TTC549 (cell line): ENCODE measurements around the gene MVK.

Experiments used
- FAIRE-seq: peaks from 2 replicates; lab custom pipeline; 2012; peaks lifted over from hg19 to GRCh38; lab: Jason Lieb, UNC

The MVK gene

GRCh38 chr12:109573029-109573913 lies at the start of gene MVK, which contains the start of gene MMAB:
Gene MVK, plus strand, starts transcription at chr12:109573794. Its CDS starts 1,029 bp downstream, at chr12:109574823.
Gene MMAB, minus strand, starts transcription at chr12:109573504. Its CDS starts 24 bp downstream, at chr12:109573480.
- FAIRE-seq = peak; percentile 87

DNA sequence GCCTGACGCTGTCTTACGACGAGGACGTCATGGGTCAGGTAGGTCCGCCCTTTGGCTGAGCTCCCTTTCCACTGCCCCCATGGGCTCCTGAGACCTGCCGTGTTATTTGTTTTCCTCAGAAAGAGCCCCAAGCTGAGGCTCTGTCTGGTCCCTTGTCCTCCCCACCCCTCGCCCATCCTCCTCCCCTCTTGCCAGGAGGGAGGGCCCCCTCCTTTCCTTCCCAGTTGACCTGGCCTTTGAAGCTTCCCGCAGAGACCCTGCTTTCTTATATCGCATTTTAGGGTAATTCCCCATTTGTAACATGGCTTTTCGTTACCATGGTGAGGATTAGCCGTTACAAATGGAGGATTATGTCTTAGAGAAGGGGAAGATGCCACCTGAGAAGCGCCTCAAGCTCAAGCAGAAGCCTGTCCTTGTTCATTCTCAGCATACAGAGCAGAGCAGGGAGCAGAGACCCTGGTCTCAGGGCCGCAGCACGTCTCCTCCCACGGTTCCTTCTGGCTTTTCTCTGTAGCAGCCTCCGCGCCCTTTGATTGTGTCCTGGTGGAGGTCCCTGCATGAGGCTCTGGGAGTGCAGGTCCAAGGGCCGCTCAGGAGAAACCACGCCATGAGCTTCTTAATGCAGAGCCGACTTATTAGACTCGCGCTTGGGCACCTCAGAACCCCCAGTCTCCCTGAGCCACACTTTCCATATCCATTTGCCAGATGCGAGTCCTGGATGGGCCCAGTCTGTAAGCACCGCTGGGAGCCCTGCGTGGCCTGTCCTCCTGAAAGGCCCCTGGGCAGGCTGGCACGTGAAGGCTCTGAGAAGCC lies 48.9 kb upstream of the MVK start:
- no peak for FAIRE-seq

DNA sequence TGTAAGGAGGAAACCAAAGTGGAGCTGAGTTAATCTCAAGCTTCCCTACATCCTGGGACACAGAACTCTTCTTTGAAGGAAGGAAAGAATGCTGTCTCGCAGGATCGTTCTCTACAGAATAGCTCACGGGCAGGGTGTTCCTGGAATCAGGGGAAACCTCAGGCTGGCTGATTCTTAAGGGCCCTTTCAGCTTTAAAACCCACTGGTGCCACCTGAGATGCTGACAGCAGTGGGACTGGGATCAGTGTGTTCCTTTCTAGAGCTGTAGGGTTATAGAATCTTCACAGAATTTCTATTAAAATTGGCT lies 48.4 kb upstream of the MVK start:
- FAIRE-seq = no peak

GRCh38 chr12:109527489-109528123 lies 46.0 kb upstream of the MVK start:
- FAIRE-seq = no peak

DNA sequence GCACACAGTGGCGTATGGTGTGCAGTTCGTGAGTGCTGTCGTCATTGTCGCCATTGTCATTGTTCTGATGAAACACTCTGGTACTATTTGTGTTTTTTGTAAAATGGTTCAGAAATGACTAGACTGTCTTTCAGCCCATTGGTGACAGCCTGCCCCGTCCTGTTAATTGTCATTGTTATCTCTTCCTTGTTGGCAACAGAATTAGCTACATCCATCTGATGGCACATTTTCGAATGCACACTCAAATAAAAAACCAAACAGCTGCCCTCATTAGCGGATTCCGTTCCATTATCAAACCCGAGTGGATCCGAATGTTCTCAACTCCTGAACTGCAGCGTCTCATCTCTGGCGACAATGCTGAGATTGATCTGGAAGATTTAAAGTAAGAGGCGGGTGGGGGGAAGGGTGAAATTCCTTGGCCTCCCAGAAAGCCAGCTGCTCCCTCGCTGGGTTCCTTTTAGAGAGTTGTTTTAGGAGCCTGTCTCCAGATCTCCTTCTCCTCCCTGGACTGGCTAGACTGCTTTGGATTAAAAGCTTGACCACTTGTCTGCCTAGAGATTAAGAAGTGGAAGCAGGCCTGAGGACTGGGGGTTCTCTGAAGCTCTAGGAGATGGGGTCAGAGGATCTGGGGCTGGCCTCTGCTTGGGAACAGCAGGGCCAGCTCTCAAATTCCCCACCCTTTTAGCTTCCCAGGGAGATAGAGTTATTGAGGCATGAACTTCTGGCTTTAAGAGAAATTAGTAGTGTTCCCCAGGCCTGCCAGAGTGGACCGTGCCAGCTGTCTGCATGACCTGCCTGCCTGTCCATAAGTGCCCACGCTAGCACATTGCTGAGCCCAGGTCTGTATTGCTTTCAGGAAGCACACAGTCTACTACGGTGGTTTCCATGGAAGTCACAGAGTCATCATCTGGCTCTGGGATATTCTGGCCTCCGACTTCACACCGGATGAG lies 43.6 kb upstream of the MVK start:
- no peak for FAIRE-seq

- FAIRE-seq = no peak
Measured at GRCh38 chr12:109531411-109531810, 42.2 kb upstream of the MVK start.

- no peak for FAIRE-seq
Measured at GRCh38 chr12:109532721-109533486, 40.7 kb upstream of the MVK start.

DNA sequence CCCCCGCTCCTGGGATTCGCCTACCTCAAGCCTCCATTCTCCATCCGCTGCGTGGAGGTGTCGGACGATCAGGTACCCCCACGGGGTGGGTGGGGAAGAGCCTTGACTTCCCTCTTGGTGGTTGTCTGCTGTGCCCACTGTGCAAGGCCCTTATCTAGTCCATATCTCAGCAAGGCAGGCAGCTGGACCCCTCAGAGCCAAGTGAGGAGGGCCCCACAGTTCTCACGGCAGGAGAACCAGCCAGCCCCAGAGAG lies 40.2 kb upstream of the MVK start:
- FAIRE-seq = no peak

- FAIRE-seq = no peak
Measured at GRCh38 chr12:109534456-109534855, 39.1 kb upstream of the MVK start.

- no peak for FAIRE-seq
Measured at GRCh38 chr12:109535231-109535862, 38.2 kb upstream of the MVK start.

GRCh38 chr12:109535863-109536250 lies 37.7 kb upstream of the MVK start:
- no peak for FAIRE-seq

DNA sequence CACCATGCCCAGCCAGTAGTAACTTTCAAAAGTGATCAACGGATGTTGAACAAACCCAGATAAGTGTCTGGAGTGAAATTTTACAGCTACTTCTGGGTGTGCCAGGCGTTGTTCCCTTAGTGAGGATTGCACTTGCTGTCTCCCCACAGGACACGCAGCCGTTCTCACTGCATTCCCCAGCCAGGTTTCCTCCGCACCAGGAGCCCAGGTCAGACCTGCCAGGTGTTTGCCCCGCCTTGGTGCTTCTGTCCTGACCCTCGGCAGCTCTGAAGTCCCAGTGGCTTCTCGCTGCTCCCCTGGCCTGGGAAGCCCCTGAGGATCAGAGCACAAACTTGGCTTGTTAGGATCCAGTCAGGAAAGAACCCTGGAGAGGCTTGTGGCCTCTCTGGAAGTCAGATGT lies 36.5 kb upstream of the MVK start:
- FAIRE-seq = no peak

DNA sequence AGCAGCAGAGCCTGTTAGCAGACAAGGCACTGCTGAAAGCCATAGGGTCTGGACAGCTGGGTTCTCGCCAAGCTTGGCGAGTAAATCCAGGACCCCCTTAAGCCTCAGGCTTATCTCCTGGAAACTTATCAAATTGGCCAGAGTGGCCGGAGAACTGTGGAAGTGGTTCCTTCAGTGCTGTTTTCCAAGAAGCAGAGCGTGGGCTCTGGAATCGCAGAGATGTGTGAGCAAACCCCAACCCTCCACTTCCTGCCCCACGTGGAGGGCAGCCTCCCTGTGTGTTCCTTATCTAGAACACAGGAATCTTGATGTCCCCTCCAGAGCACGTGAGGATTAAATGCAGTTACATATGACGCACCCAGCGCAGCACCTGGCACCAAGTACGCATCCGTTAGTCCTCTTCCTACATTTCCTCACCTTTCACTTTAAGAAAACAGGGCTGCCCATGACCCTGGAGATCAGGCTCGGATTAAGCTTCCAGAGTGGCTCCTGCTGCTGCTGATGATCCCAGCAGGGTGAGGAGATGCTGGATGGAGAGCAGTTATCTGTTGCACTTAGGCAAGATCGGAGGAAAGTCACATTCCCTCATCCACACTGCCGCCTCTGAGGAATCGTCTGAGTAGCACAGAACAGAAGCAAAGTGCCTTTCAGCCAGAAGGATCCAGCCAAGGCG lies 35.3 kb upstream of the MVK start:
- FAIRE-seq = no peak

DNA sequence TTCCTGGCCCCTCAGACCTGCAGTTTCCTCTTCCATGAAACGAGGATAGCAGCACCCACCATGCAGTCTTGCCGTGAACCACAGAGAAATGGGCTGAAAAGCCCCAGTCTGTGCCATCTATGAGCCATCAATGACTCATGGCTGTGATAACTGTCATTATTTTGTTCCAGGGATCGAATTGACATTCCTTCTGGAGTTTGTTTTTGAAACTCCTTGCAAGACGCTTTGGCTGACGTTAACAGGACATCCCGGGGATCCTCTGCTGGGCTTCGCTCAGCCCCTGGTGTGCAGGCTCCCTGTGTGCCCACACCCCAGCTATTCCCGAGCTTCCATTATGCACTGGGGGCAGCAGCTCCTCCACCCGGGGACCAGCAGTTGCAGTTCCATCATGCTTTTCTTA lies 34.1 kb upstream of the MVK start:
- FAIRE-seq = no peak

GRCh38 chr12:109540526-109541412 lies 32.8 kb upstream of the MVK start:
- no peak for FAIRE-seq

DNA sequence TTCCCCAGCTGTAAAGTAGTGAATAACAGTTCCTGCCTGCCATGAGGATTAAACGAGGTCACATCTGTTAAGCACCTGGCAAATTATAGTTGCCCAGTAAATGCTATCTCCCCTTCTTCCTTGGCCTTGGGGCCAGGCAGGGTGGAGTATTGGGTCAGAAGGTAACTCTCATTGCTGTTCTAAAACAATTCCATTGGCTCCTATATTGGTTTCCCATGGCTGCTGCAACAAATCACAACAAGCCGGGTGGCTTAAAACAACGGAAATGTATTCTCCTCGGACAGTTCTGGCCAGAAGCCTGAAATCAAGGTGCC lies 32.2 kb upstream of the MVK start:
- FAIRE-seq = no peak

GRCh38 chr12:109542014-109542413 lies 31.6 kb upstream of the MVK start:
- no peak for FAIRE-seq

DNA sequence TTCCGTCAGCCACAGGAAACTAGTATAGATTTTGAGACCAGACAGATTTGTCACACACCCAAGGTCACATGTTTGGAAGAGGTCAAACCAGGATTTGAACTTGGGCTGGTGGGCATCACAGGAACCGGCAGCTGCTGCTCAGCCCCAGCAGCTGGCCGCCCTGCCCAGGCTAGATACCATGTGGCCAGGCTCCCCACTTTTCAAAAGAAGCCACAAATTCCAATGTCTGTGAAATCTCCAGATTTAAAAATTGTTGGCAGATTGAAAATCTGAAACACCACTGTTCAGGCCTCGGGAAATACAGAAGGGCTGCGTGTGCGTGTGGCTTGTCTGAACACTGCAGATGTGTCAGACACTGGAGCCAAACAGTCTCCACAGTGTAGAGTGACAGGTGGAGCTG lies 30.7 kb upstream of the MVK start:
- FAIRE-seq = no peak

DNA sequence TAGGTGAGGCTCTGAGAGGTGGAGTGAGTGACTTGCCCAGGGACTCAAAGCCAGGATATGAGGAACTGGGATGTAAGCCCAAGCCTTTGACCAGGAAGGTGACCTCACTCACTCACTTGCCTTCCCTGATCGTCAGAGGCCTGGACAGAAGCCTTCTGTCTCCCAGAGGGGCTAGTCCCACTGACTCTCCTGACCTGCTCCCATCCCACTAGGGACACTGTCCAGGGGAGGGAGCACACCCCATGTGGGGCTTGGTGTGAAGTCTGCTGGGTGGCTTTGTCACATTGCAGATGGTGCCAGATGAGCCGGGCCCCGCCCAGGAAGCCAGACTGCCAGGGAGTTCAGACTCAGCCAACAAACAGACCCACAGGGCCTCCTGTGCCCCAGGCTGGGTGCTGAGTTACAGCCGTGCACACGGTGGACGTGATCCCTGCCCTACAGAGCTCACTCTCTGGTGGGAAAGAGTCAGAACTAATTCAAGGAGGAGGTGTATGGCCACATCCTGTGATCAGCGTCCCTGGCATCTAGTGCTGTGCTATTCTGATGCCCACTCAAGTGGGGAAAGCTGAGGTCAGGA lies 28.6 kb upstream of the MVK start:
- FAIRE-seq = no peak
